T-helper 2 cell (primary cell): ENCODE measurements around the gene RTL1.

Experiments
- DNase-seq, 5 experiments: peaks; one replicate each; pipeline versions ENCODE4 v3.0.0 to v3.0.0-alpha.2; 2012 to 2022
- total RNA-seq, 2 donors: gene quantifications; one replicate each; lab custom pipeline; 2026; lab: John Stamatoyannopoulos, UW

Gene RTL1
- total RNA-seq: 0 reads per million in 2 donors

DNA sequence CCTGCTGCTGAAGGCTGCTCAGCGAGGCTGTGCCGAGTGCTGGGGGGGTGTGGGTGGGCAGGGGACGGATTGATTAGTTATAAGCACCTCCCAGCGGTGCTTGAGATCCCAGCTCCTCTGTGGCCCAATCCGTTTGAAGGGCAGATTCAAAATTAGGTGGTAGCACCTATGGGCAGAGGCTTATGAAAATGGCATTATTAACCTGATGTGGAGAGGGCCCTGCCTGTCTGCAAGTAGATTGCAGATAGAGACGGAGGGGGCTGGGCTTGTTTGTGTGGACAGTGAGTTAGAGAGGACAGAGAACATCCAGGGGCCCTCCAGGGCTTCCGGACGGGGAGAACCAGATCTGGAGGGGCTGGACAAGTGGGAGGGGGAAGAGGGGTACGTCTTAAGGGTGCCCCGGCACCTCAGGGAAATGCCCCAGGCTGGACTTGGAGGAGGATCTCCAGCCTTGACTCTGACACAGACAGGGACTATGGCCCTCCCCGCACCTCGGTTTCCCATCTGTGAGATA, at the start of gene RTL1:
Gene RTL1, minus strand, starts transcription at position 51 of the 514 bp plus-strand sequence. CDS start 18,934 bp downstream, outside the sequence.
- DNase-seq: no peak

DNA sequence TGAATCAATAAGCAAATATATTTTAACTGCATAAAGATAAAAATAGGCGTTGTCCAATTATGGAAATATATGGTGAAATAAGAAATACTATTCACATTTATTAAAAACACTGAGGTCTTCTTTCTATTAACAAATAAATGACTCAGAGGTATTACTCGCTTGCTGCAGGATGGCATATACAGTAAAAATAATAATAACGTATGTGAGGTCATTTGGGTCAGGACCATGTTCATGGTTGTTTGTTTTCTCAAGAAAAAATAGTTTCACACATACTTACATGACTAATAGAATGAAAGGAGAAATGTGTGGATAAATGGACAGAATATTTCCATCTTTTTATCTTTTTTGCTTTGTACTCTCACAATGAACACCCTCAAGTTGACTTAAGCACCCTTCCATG, 46.5 kb upstream of the RTL1 start:
- no peak for DNase-seq

DNA sequence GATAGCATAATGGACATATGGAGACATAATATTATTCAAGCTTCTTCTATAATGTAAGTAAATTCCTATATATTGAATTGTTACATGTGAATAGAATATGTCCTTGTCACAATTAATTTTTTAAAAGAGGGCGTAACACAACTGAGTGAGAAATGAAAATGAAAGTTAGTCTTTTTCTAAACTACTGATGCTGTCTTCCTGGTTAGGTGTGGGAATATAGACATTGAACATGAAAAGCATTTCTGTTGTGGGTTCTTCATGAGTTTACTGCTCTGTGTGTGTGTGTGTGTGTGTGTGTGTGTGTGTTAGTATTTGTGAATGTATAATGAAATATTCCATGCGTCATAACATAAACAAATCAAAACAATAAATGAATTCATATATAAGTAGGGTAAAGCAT, 40.5 kb upstream of the RTL1 start:
- DNase-seq: no peak

DNA sequence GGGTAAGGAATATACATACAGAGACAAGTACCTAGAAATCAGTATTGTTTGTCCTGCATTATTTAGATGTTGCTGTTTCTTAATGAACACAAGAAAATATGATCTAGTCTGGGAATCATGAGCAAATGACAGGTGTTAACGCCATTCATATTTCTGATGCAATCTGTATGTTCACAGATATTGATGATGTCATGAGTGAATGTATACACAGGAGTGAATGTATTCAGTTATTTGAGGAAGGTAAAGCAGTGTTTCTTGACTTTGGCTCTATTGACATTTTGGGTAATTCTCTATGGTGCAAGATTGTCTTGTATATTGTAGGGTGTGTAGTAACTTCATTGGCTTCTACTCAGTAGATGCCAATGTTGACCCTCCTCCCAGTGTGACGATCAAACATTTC, 26.7 kb upstream of the RTL1 start:
- DNase-seq: no peak

DNA sequence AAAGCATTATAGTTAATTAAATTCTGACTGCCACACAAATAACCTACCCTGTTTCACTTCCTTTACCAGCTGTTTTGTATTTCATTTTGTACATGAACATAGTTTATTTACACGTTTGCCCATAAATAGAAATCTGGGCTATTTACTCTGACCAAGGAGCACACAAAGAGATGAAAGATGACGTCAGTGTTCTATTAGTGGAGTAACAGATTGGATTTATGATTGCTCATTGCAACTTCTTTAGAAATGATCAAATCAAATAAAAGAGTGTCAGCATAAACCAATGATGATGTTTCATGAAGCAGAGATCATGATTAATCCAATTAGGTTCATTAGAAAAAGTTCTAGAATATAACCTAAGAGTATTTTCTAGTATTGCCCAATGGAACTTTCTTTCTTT, 12.0 kb upstream of the RTL1 start:
- DNase-seq: no peak

DNA sequence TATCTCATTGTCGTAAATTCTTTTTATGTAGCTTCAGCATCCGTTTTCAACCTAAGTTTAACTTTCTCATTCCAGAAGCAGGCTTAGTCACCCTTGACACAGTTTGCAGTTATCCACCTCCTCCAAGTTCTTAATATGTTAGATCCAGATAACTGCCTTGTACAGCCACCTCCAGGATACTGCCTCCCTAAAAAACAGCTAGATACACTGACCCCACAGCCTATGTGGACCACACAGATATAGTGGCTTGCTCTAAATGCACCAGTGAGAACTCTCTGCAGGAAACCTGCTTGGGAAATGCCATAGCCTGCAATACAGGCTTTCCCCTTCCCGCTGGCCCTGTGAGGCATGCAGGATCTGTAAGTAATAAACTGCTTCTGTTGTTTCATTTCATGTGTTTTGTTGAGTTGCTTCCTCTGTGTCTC, 11.1 kb upstream of the RTL1 start:
- no peak for DNase-seq

DNA sequence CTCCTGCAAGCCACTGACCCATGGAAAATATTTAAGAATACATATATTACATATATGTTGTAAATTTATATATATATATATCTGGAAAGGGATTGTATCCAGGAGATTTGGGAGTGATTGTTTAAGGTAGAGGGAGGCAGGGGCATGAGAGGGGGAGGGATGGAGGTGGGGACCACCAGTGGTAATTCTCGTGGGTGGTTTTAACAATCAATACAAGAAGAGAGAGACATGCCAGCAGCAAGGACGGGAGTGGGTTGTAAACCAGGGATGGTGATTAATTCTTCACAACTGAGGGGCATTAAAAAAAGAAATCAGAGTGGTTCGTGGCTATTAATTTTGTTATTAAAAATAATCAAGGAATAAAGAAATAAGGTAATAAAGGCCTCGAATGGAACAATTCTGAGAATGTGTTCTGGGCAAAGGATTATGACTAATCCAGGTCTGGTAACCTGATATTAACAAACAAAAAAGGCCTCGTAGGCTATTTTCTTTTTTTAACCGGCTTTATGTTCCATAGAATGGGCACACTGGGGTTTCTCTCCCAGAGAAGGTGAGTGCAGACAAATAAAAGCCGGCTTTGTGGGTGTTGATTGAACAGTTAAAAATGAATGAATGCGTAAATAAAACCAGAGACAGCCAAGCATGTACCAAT, 8.3 kb upstream of the RTL1 start:
- no peak for DNase-seq

DNA sequence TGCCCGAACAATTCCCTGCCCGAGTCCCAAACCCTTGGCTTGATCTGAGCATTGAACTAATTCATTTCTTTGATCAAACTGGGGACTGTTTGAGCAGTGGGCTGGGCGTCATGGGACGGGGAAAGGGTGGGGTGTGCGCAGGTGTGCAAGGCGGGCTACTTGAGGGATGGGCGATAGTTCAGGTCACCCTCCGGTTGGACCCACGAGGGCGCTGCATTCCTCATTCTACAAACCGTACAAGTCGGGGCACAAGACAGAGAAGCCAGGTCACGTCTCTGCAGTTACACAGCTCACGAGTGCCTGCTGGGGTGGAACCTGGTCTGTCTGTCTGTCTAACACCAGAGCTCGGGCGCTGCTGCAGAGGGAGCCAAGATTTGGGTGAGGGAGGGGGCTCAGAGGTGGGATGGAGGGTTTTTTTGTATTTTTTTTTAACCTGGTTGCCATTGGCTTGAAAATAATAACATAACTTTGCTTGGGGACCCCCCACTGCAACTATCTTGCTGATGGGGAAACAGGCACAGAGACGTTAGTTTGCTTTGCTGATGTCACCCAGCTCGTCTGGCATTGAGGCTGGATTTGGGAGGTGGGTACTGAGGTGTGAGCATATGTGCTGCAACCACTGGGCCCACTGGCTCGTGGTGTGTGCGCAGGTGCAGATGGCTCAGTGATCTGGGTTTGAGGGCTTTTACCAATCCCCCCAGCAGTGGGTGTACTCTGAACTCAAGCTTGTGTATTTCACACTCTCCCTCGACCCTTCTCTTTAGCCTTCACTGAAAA, 7.6 kb upstream of the RTL1 start:
- DNase-seq: no peak

DNA sequence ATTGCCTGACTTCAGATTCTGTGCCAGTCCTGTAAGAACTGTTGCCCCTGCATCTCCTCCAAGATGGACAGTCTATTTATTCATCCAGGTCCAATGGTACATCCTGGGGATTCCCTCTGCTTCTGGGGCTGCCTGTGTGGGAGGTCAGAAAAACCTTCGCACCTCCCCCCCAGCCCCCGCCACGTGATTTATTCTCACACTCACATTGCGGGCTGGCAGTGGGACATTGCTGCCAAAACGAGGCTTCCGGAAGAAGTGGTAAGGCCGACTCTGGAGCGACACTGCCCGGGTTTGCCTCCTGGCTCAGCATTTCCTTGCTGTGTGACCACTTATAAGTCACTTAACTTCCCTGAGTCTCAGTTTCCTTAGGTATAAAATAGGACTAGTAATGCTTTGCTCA, 5.9 kb upstream of the RTL1 start:
- DNase-seq: no peak

DNA sequence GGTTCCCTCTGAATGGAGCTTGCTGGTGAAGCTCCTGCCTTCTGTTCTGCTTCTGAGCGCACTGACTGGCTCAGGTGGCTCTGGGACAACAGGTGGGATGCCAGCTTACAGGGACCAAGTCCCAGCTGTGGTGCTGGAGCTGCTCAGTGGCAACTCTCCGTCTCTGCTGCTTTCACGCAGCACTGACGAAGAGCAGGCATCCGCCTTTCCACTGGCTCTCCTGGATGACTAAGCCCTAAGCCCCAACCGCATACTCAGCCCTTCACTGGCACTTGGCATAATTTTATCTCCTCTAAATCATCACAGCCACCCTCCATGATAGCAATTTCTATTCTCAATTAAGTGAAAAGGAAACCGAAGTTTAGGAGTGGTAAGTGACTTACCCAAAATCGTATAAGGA, 3.7 kb upstream of the RTL1 start:
- DNase-seq: no peak

DNA sequence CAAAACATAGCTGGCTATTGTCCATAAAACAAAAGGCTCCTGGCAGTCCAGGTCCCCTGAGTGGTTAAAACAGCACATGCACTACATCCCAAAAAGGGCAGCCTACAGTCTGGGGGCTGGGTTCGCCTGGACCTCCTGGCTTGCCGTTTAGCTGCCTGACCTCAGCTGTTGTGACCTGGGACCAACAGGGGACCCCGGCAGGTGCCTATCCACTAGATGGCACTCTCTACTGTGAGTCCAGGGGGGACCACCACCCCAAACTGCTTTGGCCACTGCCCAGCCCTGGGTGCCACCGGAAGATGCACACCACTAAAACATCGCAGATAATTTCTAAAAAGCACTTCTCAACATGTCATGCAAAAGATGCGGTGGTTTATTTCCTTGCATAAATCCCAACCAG, 2.9 kb upstream of the RTL1 start:
- no peak for DNase-seq

DNA sequence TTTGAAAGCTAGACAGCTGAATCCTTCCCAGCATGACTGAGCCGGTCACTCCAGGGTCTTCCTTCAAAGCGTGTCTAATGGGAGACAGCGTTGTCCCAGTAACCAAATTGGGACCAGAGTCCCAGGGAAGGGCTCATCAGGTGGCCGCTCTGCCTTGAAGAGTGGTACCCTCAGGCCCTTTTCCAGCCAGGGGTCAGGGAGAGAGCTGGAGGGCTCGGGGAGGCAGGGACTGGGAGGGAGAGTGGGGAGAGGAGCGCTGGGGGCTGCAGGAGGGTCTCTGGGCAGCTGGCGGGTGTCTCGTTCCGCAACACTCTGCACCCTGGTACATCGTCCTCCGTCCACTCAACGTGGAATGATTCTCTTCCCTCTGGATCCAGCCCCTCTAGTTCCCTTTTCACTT, 1.6 kb upstream of the RTL1 start:
- DNase-seq: no peak

DNA sequence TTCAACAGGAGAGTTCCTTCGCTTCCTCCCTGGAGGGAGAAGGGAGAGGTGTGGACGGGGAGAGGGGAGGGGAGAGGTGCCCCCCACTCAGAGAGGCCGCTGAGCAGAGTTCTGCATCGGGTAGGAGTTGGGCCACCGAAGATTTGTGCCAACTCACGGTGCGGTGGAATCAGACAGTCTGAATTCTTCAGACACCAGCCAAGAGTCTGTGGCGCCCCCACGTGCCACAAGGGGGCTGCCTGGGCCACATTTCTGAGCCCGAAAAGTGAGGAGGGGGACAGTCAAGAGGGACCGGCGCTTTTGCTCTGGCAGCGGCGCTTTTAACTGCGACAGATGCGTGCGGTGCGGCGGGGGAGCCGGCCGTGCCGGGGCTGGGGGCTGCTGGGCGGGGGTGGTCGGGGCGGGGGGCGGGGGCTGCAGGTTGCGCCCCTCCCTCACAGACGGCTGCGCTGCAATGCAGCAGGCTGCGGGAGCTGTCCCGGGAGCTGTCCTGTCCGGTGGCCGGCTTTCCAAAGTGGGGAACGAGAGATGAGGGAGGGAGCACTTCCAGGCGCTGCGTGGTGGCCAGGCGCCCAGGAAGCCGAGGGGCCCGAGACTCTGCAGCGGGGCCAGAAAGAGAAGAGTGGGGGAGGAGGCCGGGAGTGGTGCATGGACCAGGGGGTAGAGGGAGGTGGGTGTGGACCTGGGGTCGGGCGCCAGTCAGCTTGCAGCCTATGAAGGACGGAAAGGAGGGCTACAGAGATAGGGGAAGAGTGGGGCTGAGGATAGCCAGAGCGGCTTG, 975 bp upstream of the RTL1 start:
- no peak for DNase-seq

DNA sequence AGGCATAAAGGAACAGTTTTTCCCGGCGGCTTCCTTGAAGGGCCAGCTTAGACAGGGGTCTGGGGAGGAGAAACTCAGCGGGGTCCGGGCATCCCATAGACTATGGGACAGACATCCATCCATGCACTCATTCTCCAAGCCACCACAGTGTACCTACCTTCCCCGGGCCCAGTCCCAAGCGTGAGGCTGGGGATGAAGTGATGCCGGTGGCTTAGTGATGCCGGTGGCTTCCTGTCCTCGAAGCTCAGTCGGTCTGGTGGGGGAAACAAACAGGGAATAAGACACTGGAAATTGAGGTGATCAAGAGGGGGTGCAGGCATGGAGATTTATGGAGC, 421 bp downstream of the RTL1 start:
- DNase-seq: no peak

DNA sequence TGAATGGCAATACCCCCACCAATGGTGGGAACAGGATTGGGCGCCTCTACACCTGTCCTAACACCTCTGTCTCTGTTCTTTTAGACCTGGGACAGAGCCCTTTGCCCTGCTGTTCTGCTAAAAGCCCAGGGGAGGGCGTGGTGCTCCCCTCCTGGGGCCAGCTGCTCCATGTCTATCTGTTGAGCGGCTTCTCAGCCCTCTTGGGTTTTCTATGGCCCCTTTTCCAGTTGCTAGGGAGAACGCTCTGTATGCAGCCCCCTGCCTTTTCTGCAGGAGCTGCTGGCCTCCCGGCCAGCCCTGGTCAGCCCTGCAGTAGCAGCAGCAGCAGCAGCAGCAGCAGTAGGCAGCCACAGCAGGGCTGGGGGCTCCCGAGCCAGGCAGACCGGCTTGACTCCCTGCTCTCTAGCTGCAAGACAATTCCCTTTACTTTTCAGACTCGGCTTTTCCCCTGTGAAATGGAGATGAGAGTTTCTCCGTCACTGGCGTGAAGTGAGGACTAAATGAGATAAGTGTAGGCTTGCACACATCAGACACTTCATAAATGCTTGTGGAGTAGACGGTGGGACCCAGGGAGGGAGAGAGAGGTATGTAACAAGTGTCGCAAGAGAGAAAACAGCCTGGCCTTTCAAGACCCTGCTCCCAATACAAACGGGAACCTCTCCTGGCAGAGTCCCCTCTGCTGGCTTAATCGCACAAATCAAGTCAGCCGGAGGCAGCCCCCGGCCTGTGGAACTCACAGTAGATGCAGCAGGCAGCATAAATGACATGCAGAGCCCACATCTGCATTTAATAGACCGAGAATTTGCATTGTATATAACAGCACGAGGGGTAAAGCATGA, 1.0 kb downstream of the RTL1 start:
- DNase-seq: no peak

DNA sequence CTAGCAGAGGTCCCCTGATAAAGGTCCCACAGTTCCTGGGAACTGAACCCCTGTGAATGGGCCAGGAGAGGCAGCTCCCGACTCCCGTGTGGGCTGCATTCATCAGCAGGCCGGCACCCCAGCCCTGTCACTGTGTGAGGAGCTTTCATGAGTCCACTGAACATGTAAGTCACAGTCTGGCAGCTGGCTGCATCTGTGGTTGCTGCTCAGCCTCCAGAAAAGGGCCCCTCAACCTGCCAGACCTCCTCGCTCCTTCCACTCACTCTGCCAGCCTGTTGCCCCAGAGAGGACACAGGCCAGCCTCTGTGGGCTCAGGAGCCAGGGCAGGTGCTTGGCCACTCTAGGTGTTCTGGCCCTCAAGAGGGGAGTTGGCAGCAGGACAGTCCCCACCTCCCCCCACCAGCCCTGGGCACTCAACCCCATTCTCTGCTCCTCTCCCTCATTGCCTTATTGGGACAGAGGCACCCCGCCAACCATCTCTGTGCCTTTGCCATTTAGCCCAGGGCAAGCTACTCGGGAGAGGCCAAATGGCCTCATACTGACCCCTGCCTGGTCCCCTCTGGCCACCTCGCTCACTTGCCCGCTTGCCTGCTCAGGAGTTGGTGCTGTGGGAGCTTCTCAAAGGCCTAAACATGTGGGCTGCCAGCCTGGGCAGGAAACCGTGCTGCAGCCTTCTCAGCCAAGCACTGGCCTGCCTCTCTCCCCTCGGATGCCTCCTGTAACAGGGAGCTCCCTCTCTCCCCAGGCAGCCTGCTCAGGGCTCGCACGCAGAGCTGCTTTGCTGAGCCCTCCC, 1.9 kb downstream of the RTL1 start:
- no peak for DNase-seq

DNA sequence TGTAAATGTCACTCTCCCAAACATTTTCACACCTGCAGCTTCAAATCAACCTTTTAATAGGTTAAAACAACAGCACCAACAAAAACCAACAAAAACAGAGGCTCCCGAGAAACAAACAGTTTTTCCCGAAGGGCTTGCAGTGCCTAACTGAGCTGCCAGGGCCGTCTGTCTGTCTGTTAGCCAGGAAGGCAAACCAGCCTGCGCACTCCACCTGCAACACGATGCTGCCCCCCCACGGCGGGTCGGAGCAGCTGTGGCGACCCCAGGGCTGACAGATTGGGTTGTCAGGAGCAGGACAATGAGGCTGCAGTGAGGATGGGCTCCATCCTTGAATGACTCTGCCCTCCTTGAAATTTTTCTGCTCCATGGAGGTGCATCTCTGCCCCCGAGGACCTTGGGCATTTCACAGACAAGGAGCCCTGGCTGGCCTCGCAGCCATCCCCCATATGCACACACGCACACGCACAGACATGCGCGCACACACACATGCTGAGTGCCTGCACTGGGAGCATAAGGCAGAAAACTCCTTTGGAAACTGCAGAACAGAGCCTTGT, 2.6 kb downstream of the RTL1 start:
- DNase-seq: peak in 1 of 5 experiments; percentile 3

DNA sequence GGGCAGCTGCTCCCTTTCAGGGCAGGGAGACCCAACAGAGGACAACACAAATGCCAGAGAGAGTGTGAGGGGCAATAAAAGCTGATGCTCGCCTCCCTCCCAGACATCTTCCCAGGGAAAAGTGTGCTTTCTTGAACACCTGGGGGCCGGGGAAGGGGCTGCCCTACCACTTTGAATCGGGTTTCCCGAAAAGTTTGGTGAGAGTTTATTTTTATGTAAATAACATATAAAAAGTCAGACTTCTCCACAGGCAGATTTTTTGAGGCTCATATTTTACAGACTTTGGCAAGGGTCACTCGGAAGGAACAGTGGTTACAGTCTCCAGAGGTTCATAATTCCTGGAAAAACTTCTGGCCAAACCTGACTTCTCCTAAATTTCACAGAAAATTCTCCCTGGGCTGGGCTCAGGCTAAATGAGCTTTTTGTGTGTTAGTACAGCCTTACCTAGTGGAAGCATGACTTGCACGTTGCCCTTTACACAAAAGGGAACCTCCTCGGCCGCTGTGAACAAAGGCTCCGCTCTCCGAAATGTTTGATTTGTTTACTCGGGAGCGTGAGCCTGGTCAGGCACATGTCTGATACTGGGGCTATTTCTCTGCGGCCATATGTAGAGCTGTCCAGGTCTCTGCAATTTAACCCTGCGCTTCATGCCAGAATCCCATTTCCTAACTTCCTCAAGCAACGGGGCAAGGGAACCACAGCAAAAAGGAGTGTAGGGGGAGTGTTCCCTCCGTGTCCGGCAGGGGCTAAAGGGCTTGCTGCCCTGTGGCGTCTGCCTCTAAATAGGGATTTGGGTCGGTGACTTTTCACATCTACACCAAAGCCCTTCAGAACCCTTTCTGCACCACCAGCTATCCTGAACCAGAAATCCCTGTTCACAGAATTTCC, 3.4 kb downstream of the RTL1 start:
- DNase-seq: no peak

DNA sequence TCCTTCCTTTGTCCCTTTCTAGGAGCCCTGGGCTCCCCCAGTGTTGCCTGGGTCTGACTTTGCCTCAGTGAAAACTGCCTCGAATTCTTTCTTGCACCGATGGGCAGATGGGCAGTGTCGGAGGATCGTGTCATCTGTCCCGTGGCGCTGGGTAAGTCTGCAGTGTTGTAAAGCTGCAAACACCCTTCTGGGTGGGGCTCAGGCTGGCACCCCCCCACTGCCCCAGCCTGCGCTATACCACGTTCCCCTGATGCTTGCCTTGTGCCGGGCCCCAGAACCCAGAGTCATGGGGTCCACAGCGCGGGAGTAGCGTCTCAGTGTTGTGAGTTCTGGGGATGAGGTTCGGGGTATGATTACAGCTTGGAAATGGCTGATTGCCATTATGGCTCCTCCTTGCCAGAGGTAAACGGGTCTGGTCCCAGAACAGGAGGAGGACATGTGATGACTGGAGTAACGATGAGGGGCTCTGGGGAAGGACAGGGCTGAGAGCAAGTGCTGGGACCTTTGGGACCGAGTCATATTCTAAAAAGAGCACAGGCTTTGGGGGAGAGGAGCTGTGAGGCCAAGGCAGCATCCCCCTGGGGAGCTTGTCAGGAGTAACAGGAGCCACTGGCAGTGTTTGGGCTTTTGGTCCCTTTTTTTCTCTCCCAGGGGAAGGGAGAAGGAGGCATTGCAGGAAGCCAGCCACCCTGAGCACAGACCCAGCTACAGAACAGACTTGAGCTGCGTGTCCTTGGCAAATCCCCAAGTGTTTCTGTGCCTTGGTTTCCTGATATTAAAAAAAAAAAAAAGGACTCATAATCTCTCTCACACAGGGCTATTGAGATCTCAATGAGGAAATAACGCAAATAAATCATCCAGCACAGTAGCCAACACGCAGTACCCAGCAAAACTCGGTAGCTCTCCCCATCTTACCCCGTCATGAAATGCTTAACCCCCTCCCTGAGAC, 4.3 kb downstream of the RTL1 start:
- no peak for DNase-seq
